GM23338 (cell line): ENCODE data around the gene KIRREL3. TPM values are rescaled to one million over a fixed set of nuclear protein-coding genes. Genes with fewer than 3 reads are reported as not detected.

Experiments used
- ATAC-seq: fragments of 200-7000 bp; cut with Tn5 transposase; 3 replicates; pipeline ENCODE4 v1.9.1; 2020
- DNase-seq: peaks from one replicate; pipeline ENCODE4 v3.0.0-alpha.2; 2015; ENCODE audit warnings: low spot score
- H2AFZ ChIP-seq: fragments of 200-600 bp; sonication (generic); 2 replicates; pipeline ENCODE4 v1.8.0; 2016; ENCODE audit warnings: antibody characterized with exemption, mild to moderate bottlenecking, moderate library complexity
- H3F3A ChIP-seq: fragments of 200-600 bp; sonication (generic); replicated peaks from 2 replicates; pipeline ENCODE4 v1.8.0; 2017; ENCODE audit warnings: antibody characterized with exemption, mixed run types, low read depth
- H3K27ac ChIP-seq: fragments of 200-600 bp; sonication (generic); 2 replicates; pipeline ENCODE4 v1.6.1; 2016; ENCODE audit warnings: low read depth
- H3K27me3 ChIP-seq: fragments of 200-600 bp; sonication (generic); 2 replicates; pipeline ENCODE4 v1.8.0; 2016; ENCODE audit warnings: mild to moderate bottlenecking, mixed run types, moderate library complexity; ENCODE audit not compliant: insufficient read depth
- H3K36me3 ChIP-seq: fragments of 200-600 bp; sonication (generic); 2 replicates; pipeline ENCODE4 v1.8.0; 2016; ENCODE audit warnings: mild to moderate bottlenecking; ENCODE audit not compliant: insufficient read depth
- H3K4me1 ChIP-seq: fragments of 200-600 bp; sonication (generic); 2 replicates; pipeline ENCODE4 v1.8.0; 2016; ENCODE audit warnings: mild to moderate bottlenecking, moderate library complexity; ENCODE audit not compliant: insufficient read depth
- H3K4me2 ChIP-seq: fragments of 200-600 bp; sonication (generic); 2 replicates; pipeline ENCODE4 v1.7.1; 2017; ENCODE audit warnings: mixed run types
- H3K4me3 ChIP-seq: fragments of 200-600 bp; sonication (generic); 2 replicates; pipeline ENCODE4 v1.6.1; 2016; ENCODE audit warnings: mixed run types
- H3K79me2 ChIP-seq: fragments of 200-600 bp; sonication (generic); replicated peaks from 2 replicates; pipeline ENCODE4 v1.8.0; 2017; ENCODE audit warnings: mild to moderate bottlenecking; ENCODE audit not compliant: insufficient read depth
- H3K9me2 ChIP-seq: fragments of 200-600 bp; sonication (generic); 2 replicates; pipeline ENCODE4 v1.8.0; 2017; ENCODE audit not compliant: insufficient read depth
- H4K20me1 ChIP-seq: fragments of 200-600 bp; sonication (generic); replicated peaks from 2 replicates; pipeline ENCODE4 v1.8.0; 2017; ENCODE audit warnings: mild to moderate bottlenecking; ENCODE audit not compliant: insufficient read depth
- H3K27ac Mint-ChIP-seq: 2 replicates; pipeline ENCODE4 v1.8.0; 2020; ENCODE audit warnings: inconsistent platforms, mild to moderate bottlenecking, moderate library complexity, mixed read lengths
- H3K27me3 Mint-ChIP-seq: 3 replicates; pipeline ENCODE4 v1.8.0; 2022; ENCODE audit warnings: low read depth, mild to moderate bottlenecking, moderate library complexity, mixed read lengths, inconsistent platforms; ENCODE audit not compliant: insufficient read depth, poor library complexity
- H3K36me3 Mint-ChIP-seq: 3 replicates; pipeline ENCODE4 v1.8.0; 2021; ENCODE audit warnings: low read depth, mild to moderate bottlenecking, inconsistent platforms, moderate library complexity, mixed read lengths
- H3K4me1 Mint-ChIP-seq: 3 replicates; pipeline ENCODE4 v1.8.0; 2020; ENCODE audit warnings: mild to moderate bottlenecking, inconsistent platforms, mixed read lengths
- H3K4me3 Mint-ChIP-seq: 3 replicates; pipeline ENCODE4 v1.8.0; 2021; ENCODE audit warnings: moderate library complexity, mild to moderate bottlenecking, inconsistent platforms, mixed read lengths
- H3K9me3 Mint-ChIP-seq: 3 replicates; pipeline ENCODE4 v1.8.0; 2020; ENCODE audit warnings: moderate library complexity, mild to moderate bottlenecking, inconsistent platforms, mixed read lengths
- CTCF ChIP-seq, 2 experiments: fragments of 200-600 bp in 1 of 2; sonication (generic) in 1 of 2; conservative IDR thresholded peaks; 2 replicates each; pipeline versions ENCODE4 v1.5.1 to v1.6.1; 2016 to 2017; ENCODE audit warnings: antibody characterized with exemption in 2 of 2, low read depth in 2 of 2, mild to moderate bottlenecking in 2 of 2, moderate library complexity in 1 of 2
- EZH2 ChIP-seq: fragments of 200-600 bp; sonication (generic); IDR thresholded peaks from one replicate; pipeline ENCODE4 v1.8.0; 2017; ENCODE audit warnings: antibody characterized with exemption, mild to moderate bottlenecking, low read depth; ENCODE audit not compliant: unreplicated experiment
- NANOG ChIP-seq: IDR thresholded peaks from 2 replicates; pipeline ENCODE4 v1.6.1; 2016; ENCODE audit warnings: antibody characterized with exemption, borderline replicate concordance
- STAT1 ChIP-seq: IDR thresholded peaks from one replicate; pipeline ENCODE4 v1.6.1; 2016; ENCODE audit warnings: antibody characterized with exemption; ENCODE audit not compliant: unreplicated experiment
- ZNF114 ChIP-seq: fragments of 250-450 bp; sonication (Bioruptor Pico); IDR thresholded peaks from 2 replicates; pipeline ENCODE4 v1.5.0; 2020; ENCODE audit warnings: mild to moderate bottlenecking, moderate library complexity
- ZNF462 ChIP-seq: fragments of 250-450 bp; sonication (Bioruptor Pico); IDR thresholded peaks from 2 replicates; pipeline ENCODE4 v1.5.0; 2020; ENCODE audit warnings: mild to moderate bottlenecking, moderate library complexity
- polyA plus RNA-seq: library from polyadenylated mRNA; unstranded; fragments of >200 nt; fragmentation: Nextera tagmentation; extraction: Ambion mirVana; gene quantifications from 2 replicates; pipeline ENCODE4 v1.2.1, GENCODE V29; 2016
- total RNA-seq: library from RNA; depleted of rRNA; stranded (reverse); fragments of >200 nt; shearing (Covaris generic); gene quantifications from 2 replicates; pipeline ENCODE4 v1.2.3, GENCODE V29; 2014

The KIRREL3 gene
- total and polyA plus RNA-seq, 2 experiments from 2014 or later = 0.13 to 1.5 TPM

GRCh38 chr11:126776119-126776518 is 224.5 kb downstream of the KIRREL3 start (continued):
- no peak for TF ChIP-seq ZNF462 (CRISPR knock-in tag)

- peaks cover 7% of the 10 kb centered on the region for H3K27me3 Mint-ChIP-seq
These were observed 228.3 kb downstream of the KIRREL3 start for GRCh38 chr11:126772267-126772666.

More at GRCh38 chr11:126772267-126772666, 228.3 kb downstream of the KIRREL3 start:
- Mint-ChIP-seq H3K4me1 (peaks cover 2% of the 10 kb centered on the region; the same call in 1 of the 3 replicates), H3K27ac (no peak overlapping the region), H3K36me3 (no peaks in the 10 kb centered on the region), H3K4me3 (no peak overlapping the region), H3K9me3 (no peaks in the 10 kb centered on the region)
- H3K4me2 ChIP-seq = no peak overlapping the region
- H3K27me3 ChIP-seq = no peaks in the 10 kb centered on the region
- no peak for DNase-seq
- no peaks in the 10 kb centered on the region for H3K79me2 ChIP-seq
- no peak for TF ChIP-seq EZH2
- no peak for TF ChIP-seq NANOG
- TF ChIP-seq CTCF (conservative IDR thresholded peaks at IDR 0.05; ENCODE audit: low read depth in 2 of 2) = no peak
- no peak for TF ChIP-seq ZNF114 (CRISPR knock-in tag)
- TF ChIP-seq STAT1 = no peak
- no peak for ATAC-seq
- no peak overlapping the region for H3K27ac ChIP-seq
- H3K4me3 ChIP-seq = no peak overlapping the region
- peaks cover 17% of the 10 kb centered on the region for H3K9me2 ChIP-seq
- no peaks in the 10 kb centered on the region for H4K20me1 ChIP-seq
- H3K36me3 ChIP-seq = no peaks in the 10 kb centered on the region
- H2AFZ ChIP-seq = no peak overlapping the region
- no peaks in the 10 kb centered on the region for H3K4me1 ChIP-seq
- H3F3A ChIP-seq = no peaks in the 10 kb centered on the region
